Ureter (tissue), 1 donor: ENCODE measurements around the gene COPG1. TPM values are rescaled to one million over a fixed set of nuclear protein-coding genes. Genes with fewer than 3 reads are reported as not detected.

Experiments used
- DNase-seq: peaks from one replicate; pipeline ENCODE4 v3.0.0-alpha.2; 2020; ENCODE audit warnings: low spot score
- total RNA-seq: library from RNA; stranded (reverse); gene quantifications from one replicate; pipeline ENCODE4 v1.2.4, GENCODE V29; 2023
- donor health status: DM: yes; HTN: yes; CAD: no.

COPG1 gene
- total RNA-seq, 1 donor from 2014 or later = 133 TPM

DNA sequence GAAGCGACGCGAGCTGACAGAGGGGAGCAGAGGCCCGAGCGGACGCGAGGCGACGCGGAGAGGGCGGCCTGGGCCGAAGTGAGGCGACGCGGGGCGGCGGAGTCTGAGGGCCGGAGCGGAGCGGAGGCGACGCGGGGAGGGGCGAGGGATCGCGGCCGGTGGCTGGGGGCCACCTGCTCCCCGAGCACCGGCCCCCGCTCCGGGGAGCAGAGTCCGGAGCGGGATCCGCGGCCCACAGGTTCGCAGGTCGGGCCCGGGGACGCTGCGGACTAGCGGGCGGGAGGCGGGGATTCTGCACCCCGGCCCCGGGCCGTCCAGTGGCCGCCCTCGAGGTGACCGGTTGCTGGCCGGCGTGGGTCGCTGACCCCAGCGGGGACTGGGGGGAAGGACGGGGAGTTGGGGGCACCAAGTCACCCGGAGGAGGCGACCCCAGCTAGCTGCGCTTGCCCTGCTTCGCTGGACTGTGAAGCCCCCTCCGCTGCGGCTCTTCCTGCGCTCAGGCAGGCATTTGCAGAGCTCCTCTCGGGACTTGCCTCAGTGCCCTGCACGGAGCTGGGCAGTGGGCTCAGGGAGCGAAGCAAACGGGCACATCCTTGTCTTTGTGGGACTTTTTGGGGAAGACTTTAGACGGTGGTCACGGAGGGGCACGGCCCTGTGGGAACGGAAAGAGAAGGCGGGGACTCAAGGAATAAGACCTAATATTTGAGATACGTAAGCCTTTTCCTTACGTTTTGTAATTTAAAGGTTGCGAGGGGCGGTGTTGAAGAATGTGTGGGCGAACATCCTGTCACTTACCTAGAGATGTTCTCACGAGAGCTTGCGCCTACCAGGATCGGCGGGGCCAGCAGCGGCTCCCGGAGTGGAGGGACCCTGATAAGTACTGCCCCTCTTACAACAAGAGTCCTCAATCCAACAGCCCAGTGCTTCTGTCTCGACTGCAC lies 29.8 kb downstream of the COPG1 start:
- DNase-seq = peak; percentile 49

DNA sequence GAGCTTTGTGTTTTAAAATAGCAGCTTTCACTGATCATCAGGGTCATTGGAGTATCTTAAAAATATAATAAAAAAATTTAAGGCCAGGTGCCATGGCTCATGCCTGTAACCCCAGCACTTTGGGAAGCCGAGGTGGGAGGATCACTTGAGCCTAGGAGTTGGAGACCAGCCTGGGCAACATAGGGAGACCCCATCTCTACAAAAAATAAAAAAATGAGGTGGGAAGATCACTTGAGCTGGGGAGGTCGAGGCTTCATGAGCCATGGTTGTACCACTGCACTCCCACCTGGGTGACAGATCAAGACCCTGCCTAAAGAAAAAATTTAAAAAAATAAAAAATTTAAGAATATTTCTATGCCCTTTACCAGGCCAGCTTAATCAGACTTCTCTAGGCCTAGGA lies 30.8 kb downstream of the COPG1 start:
- DNase-seq = no peak

DNA sequence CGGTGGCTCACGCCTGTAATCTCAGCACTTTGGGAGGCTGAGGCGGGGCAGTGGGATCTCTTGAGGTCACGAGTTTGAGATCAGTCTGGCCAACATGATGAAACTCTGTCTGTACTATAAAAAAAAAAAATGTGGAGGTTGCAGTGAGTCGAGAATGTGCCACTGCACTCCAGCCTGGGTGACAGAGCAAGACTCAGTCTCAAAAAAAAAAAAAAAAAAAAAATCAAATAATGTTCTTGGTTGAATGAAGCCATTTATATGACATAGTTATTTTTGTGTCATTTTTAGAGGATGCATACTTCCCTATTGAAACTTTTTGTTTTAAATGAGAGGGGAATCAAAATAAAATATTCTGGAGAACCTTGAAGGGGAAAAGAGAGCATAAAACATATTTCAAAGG lies 32.3 kb downstream of the COPG1 start:
- no peak for DNase-seq

DNA sequence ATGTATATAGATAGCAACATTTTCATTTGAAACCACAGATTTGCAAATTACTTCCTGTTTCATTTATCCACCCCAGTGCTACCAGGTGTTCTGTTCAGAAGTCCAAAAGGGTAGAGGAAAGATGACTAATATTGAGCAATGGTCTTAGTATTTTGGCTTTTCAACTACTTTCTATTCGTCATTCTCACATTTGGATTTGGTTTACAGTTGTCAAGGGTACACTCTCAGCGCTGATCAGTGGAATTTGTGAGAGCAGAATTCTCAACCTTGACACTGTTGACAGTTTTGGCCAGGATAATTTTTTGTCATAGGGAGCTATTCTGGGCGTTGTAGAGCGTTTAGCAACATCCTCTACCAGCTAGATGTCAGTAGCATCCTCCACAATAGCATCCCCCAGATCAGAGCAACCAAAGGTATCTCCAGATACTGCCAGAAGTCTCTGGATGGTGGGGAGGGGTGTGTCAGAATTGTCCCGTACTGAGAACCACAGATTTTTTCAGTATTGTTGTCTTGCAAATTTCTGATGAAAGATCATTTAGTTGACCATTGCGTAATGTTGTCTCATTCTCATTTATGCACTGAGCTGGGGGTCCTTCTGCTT lies 33.4 kb downstream of the COPG1 start:
- no peak for DNase-seq

- no peak for DNase-seq
These were observed 36.7 kb downstream of the COPG1 start for GRCh38 chr3:129286081-129286480.

DNA sequence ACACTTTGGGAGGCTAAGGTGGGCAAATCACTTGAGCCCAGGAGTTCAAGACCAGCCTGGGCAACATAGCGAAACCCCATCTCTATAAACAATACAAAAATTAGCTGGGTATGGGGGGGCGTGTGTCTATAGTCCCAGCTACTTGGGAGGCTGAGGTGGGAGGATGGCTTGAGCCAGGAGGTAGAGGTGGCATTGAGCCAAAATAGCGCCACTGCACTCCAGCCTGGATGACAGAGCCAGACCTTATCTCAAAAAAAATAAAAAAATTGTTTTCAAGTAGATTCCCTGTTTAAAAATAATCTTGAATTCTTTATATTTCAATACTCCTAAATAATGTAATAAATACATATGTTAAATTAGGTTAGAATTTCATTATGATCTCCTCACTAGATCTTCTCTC lies 39.0 kb downstream of the COPG1 start:
- DNase-seq = no peak

DNA sequence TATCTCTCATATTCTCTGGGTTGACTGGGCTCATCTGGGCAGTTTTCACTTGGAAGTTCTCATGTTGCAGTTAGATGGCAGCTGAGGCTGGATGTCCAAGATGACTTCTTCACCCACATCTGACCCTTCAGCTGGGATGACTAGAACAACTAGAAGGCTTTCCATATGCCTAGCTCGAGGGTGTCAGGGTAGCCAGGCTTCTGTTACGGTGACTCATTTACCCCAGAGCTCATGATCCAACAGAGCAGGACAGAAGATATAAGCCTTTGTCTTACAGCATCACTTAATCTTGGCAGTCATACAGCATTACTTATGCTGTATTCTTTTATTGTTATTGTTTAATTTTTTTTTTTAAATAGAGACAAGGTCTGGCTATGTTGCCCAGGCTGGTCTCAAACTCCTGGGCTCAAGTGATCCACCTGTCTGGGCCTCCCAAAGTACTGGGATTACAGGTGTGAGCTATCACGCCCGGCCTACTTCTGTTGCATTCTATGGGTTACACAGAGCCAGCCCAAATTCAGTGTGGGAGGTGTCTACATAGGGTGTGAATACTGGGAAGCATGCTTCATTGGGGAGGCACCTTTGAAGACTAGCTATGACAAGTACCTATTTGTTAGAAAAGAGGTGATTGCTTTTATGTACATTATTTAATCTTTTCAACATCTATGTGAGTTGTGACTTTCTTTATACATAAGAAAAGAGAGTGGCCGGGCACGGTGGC lies 40.0 kb downstream of the COPG1 start:
- DNase-seq = no peak

DNA sequence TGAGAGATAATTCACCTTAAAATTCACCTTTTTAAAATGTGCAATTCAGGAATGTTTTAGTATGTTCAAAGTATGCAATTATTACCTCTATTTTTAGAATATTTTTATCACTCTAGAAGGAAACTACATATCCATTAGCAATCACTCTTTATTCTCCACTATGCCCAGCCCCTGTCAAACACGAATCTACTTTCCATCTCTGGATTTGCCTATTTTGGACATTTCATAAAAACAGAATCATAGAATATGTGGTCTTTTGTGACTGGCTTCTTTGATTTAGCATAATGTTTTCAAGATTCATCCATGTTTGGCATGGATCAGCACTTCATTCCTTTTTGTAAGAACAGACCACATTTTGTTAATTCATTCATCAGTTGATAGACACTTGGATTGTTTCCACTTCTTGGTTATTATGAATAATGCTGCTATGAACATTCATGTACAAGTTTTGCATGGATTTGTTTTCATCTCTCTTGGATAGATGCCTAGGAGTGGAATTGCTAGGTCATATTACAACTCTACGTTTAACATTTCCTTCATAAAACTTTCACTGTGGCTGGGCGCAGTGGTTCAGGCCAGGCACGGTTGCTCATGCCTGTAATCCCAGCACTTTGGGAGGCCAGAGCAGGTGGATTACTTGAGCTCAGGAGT lies 42.0 kb downstream of the COPG1 start:
- no peak for DNase-seq

DNA sequence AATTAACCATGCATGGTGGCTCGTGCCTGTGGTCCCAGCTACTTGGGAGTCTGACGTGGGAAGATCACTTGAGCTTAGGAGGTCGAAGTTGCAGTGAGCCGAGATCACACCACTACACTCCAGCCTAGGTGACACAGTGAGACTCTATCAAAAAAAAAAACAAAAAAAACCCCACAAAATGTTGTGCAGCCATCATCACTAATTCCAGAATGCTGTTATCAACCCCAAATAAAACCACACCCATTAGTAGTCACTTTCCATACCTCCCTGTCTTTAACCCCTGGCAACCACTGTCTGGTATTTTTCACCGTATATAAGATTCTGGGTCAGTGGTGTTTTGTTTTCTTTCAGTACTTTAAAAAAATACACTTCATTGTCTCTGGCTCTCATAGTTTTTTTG lies 45.9 kb downstream of the COPG1 start:
- DNase-seq = no peak

DNA sequence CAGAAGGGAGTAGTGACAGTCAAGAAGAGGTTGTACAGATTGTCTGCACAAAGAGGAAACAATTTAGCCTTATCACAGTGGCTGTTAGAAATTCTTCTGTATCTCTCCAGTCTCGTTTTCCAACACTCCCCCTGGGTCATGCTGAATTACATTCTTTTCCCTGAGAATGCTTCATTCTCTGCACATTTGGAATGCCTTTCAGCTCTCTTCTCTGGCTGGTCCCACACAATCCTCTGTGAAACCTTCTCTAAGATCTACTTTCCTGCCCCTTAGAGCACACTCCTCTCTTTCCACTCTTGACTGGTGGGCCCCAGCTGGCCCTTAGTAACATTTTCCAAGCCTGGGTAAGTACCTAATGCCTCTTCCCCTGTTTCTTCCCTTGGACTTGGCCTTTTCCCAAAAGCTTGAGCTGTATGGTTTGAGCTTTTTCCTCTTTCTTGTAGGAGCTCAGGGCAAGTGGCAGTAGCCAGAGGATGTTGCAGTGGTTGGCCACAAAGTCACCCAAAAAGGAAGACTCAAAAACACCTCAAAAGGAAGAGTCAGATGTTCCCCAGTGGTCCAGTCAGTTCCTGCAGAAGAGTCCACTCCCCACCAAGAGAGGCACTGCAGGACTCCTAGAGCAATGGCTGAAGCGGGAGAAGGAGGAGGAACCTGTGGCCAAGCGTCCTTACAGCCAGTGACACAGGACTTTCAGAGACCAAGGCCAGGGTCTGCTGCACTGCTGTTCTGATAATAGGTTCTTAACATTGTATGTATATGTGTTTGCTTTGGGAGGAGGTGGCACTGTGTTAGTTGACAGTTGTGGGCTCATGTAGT lies 54.9 kb downstream of the COPG1 start:
- DNase-seq = no peak

- DNase-seq = no peak
These were observed 55.5 kb downstream of the COPG1 start for GRCh38 chr3:129304962-129305222.

GRCh38 chr3:129305592-129306091 lies 56.2 kb downstream of the COPG1 start:
- peak; percentile 90 for DNase-seq

DNA sequence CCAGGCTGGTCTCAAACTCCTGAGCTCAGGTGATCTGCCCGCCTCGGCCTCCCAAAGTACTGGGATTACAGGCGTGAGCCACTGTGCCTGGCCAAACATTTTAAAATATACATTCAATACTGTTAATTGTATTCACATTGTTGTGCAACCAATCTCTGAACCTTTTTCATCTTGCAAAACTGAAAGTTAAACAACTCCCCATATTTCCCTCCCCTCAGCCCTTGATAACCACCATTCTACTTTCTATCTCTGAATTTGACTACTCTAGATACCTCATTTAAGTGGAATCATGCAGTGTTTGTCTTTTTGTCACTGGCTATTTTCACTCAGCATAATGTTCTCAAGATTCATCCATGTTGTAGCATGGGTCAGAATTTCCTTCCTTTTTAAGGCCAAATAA lies 59.2 kb downstream of the COPG1 start:
- no peak for DNase-seq

- DNase-seq = no peak
These were observed 61.0 kb downstream of the COPG1 start for GRCh38 chr3:129310111-129311011.

- no peak for DNase-seq
These were observed 61.9 kb downstream of the COPG1 start for GRCh38 chr3:129311054-129311902.

DNA sequence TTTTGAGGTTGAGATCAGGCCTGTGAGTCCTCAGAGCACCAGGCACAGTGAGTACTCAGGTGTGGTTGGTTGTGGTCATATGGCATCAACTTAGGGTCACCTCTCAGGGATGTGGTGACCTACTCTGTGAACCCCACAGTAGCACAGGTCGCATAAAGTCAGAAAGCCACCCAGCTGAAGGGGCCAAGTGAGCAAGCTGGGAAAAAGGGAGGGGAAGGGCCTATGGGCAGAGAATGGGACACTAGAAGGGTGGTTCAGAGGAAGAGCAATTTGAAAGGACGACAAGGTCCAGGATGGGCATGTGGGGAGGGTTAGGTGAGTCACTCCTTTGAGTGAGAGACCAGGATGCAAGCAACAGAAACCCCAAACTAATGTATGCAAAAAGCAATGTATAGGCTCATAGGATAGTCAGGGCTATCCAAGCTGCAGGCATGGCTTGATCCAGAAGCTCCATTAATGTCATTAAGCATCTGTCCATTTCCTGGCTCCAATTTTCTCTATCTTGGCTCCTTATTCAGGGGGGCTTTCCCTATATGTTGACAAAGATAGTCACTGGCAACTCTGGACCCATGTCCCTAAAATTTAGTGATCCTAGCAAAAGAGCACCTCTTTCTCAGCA lies 62.7 kb downstream of the COPG1 start:
- DNase-seq = no peak

DNA sequence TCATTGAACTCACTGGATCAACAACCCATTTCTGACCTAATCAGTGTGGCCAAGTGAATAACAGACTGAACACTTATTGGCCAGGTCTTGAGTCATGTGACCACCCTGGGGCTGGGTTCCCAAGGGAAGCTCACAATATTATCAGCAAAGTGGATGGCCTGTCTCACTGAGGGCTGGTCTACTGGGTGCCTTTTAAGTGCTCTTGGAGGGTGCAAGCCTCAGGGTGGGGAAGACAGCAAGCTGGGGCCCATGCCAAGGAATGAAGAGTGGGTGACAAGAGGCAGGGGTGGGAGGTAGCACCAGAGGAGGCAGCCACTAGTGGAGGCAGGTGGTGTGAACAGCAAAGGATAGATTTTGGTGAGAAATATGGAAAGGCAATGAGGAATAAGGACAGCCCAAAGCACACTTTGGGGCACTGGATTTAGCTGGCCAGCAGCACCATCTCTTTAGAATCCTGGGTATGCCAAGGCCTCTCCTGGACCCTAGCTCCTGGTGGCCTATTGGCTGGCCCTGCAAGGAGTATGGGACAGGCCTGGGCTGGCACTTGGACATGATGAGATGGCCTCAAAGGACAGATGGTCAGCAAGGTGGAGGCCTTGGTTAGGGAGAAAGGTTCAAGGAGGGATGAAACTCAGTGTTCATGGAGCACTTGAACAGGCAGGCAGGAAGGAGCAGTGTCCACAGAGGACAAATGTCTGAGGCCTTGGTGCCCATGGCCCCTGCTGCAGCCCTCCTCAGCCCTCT lies 63.4 kb downstream of the COPG1 start:
- no peak for DNase-seq

DNA sequence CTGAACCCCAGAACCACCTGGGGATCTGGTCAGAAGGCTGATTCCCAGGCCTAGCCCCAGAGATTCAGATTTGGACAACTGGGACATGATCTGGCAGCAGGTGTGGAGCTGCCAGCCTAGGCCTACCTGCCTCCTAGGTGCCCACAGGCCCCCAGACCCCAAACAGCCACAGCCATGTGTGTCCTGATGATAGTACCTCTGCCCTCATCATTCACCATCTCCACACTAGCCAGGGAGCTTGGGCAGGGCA lies 63.9 kb downstream of the COPG1 start:
- no peak for DNase-seq
